ENCODE data around the gene UBA1.

UBA1 gene

DNA sequence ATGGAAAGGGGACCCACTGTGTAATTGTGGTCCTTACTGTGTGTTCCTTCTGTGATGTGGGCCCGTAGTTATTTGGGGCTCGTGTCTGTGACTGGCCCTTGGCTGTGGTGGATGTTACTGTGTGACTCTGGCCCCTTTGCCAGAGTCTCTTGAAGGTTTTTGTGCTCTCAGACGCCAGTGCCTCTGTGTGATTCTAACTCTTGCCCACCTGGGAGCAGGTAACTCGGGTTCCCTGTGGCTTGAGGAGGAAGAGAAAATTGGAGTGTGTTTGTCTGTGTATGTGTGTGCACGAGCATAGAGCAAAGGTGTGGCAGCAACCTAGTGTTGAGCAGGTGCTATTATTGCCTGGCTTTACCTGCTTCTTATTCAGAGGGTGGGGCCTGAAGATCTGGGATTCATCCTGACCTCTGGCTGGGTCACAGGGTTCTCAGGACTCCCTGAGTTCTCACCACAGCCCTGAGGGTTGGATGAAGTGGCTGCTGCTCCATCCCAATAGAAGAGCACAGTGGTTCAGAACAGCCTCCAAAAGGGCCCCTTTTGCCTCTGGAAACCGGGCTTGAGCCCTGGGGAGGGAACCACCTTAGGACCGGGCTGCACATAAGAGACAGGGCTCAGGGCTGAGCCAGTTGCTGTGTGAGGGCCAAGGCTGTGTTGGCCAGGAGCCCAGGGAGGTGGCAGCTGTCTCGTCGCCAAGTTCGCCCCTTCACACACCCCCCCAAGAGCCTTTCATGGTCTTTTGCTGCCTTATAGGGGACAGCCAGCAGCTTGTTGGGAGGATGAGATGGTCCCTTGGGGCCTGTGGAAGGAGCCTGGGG, 47.3 kb upstream of the UBA1 start:
- Histone ChIP-seq H4K5ac (ENCODE audit: low read length) (no peak overlapping the region), H3K79me2 (ENCODE audit: control insufficient read depth, insufficient read depth, low read length) (peaks cover 46% of the 10 kb centered on the region), H3K4me1 (ENCODE audit: control insufficient read depth, low read depth, low read length) (no peaks in the 10 kb centered on the region), H3K18ac (ENCODE audit: low read length) (no peak overlapping the region), H2BK15ac (replicated peaks; ENCODE audit: low read depth) (no peak overlapping the region), H3K56ac (ENCODE audit: low read length) (peak overlapping the region; percentile 93), H3K27ac (ENCODE audit: low read depth, low read length) (no peak overlapping the region), H3K36me3 (ENCODE audit: control insufficient read depth, insufficient read depth, low read length) (no peaks in the 10 kb centered on the region), H2AK5ac (ENCODE audit: low read length) (no peak overlapping the region), H4K8ac (ENCODE audit: low read depth, low read length) (no peak overlapping the region), H2BK120ac (ENCODE audit: low read depth, low read length) (no peak overlapping the region), H3K9ac (ENCODE audit: low read length) (peak overlapping the region; percentile 95), H3K4me2 (ENCODE audit: low read length) (peak overlapping the region; percentile 83), H3K79me1 (ENCODE audit: low read length) (peaks cover 3% of the 10 kb centered on the region), H3K23ac (ENCODE audit: low read length) (no peak overlapping the region), H3K4me3 (ENCODE audit: low read length) (peak overlapping the region; percentile 86), H3K27me3 (ENCODE audit: insufficient read depth, low read length, poor library complexity) (no peaks in the 10 kb centered on the region), H2BK5ac (ENCODE audit: low read length) (no peak overlapping the region), H3K4ac (ENCODE audit: low read depth, low read length) (no peak overlapping the region)
- no peak for DNase-seq
- WGBS (ENCODE audit: extremely low coverage, insufficient coverage, low lambda C conversion rate), result no CpG with 5 or more reads among the region's 10 CpGs

DNA sequence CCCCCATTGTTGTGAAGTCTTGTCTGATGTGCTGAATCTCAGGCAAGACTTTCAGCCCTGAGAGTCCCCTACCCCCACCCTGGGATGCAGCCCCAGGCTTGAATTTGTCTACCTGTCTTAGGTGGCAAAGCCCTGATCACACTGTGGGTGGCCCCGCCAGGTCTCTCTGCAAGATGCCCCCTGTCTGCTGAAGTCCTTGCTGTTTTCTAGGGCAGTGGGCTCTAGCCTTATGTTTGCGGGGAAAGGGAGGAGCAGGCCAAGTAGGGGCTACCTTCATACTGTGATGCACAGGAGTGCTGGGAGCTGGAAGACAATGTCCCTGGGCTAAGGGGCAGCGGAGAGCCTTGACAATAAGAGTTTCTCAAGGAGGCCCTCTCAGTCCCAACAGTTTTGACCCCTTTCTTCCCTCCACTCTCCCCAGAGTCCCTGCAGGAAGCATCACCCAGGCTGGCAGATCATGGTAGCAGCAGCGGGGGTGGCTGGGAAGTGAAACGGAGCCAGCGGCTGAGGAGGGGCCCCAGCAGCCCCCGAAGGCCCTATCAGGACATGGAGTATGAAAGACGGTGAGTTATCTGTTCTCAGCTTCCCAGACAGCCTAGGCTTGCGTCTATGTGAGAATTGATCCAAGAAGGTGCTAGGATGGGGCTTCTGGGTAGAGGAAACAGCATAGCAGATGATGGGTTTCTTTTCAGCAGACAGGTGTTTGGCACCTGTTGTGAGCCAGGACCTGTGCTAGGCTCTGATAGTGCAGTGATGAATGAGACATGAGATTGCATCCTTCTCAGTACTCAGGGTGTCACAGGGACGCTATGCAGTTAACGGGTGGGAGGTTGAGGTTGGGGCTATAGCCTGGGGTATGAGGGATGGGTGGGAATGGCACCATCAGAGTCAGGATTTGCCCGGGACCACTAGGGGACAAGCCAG, 46.4 kb upstream of the UBA1 start:
- Histone ChIP-seq H2BK120ac (ENCODE audit: low read depth, low read length) (no peak overlapping the region), H4K8ac (ENCODE audit: low read depth, low read length) (no peak overlapping the region), H3K79me2 (ENCODE audit: control insufficient read depth, insufficient read depth, low read length) (peaks cover 48% of the 10 kb centered on the region), H2BK15ac (replicated peaks; ENCODE audit: low read depth) (no peak overlapping the region), H4K5ac (ENCODE audit: low read length) (no peak overlapping the region), H3K27ac (ENCODE audit: low read depth, low read length) (no peak overlapping the region), H2BK5ac (ENCODE audit: low read length) (no peak overlapping the region), H3K79me1 (ENCODE audit: low read length) (peaks cover 3% of the 10 kb centered on the region), H3K23ac (ENCODE audit: low read length) (no peak overlapping the region), H3K9ac (ENCODE audit: low read length) (peak overlapping the region; percentile 95), H3K36me3 (ENCODE audit: control insufficient read depth, insufficient read depth, low read length) (no peaks in the 10 kb centered on the region), H3K4me3 (ENCODE audit: low read length) (no peak overlapping the region), H3K18ac (ENCODE audit: low read length) (no peak overlapping the region), H3K4ac (ENCODE audit: low read depth, low read length) (no peak overlapping the region), H3K56ac (ENCODE audit: low read length) (peak overlapping the region; percentile 93), H3K27me3 (ENCODE audit: insufficient read depth, low read length, poor library complexity) (no peaks in the 10 kb centered on the region), H2AK5ac (ENCODE audit: low read length) (no peak overlapping the region), H3K4me2 (ENCODE audit: low read length) (no peak overlapping the region), H3K4me1 (ENCODE audit: control insufficient read depth, low read depth, low read length) (no peaks in the 10 kb centered on the region)
- DNase-seq, result no peak
- no CpG with 5 or more reads among the region's 12 CpGs for WGBS (ENCODE audit: extremely low coverage, insufficient coverage, low lambda C conversion rate)

DNA sequence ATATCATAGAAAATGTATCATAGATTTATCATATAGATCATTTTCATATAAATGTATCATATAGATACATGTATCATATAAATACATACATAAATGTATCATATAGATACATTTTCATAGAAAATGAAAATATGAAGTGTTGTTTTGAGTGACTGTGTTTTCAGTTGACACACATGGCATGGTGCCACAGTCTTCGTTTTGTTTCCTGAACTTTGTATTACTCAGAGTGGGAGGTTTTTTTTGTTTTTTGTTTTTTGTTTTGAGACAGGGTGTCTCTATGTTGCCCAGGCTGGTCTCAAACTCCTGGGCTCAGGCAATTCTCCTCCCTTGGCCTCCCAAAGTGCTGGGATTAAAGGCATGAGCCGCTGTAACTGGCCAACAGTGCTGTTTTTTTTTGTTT, 44.7 kb upstream of the UBA1 start:
- H3K56ac ChIP-seq (ENCODE audit: low read length), result no peak overlapping the region
- no peak overlapping the region for H3K23ac ChIP-seq (ENCODE audit: low read length)
- H3K18ac ChIP-seq (ENCODE audit: low read length), result no peak overlapping the region
- H2BK5ac ChIP-seq (ENCODE audit: low read length), result no peak overlapping the region
- no peak overlapping the region for H3K9ac ChIP-seq (ENCODE audit: low read length)
- no peak overlapping the region for H4K5ac ChIP-seq (ENCODE audit: low read length)
- H2AK5ac ChIP-seq (ENCODE audit: low read length), result no peak overlapping the region
- H3K79me1 ChIP-seq (ENCODE audit: low read length), result no peaks in the 10 kb centered on the region
- H3K36me3 ChIP-seq (ENCODE audit: control insufficient read depth, insufficient read depth, low read length), result no peaks in the 10 kb centered on the region
- no peak overlapping the region for H3K27ac ChIP-seq (ENCODE audit: low read depth, low read length)
- no peaks in the 10 kb centered on the region for H3K4me1 ChIP-seq (ENCODE audit: control insufficient read depth, low read depth, low read length)
- DNase-seq, result no peak
- no peak overlapping the region for H2BK15ac ChIP-seq (replicated peaks; ENCODE audit: low read depth)
- H3K4me3 ChIP-seq (ENCODE audit: low read length), result no peak overlapping the region
- no peak overlapping the region for H4K8ac ChIP-seq (ENCODE audit: low read depth, low read length)
- WGBS (ENCODE audit: extremely low coverage, insufficient coverage, low lambda C conversion rate), result no CpG with 5 or more reads among the region's 2 CpGs
- no peak overlapping the region for H3K4ac ChIP-seq (ENCODE audit: low read depth, low read length)
- no peak overlapping the region for H3K4me2 ChIP-seq (ENCODE audit: low read length)
- H2BK120ac ChIP-seq (ENCODE audit: low read depth, low read length), result no peak overlapping the region
- H3K79me2 ChIP-seq (ENCODE audit: control insufficient read depth, insufficient read depth, low read length), result peaks cover 40% of the 10 kb centered on the region
- no peaks in the 10 kb centered on the region for H3K27me3 ChIP-seq (ENCODE audit: insufficient read depth, low read length, poor library complexity)

DNA sequence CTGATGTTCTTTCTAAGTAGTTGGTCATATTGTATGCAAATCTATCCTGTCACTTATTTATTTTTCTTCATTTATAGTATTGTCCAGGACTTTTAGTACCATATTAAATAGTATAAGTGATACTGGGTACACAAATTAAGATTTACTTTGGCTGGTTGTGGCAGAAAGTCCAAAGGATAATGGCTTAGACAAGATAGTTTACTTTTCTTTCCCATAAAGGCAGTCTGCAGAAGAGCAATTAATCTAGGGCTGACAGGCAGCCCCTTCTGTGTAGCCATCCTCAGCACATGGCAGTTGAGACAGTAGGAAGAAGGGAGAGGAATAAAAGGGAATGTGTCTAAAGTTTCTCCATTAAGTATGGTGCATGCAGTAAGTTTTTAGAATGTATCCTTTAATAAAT, 42.2 kb upstream of the UBA1 start:
- H2BK15ac ChIP-seq (replicated peaks; ENCODE audit: low read depth), result no peak overlapping the region
- H3K18ac ChIP-seq (ENCODE audit: low read length), result no peak overlapping the region
- H3K27me3 ChIP-seq (ENCODE audit: insufficient read depth, low read length, poor library complexity), result no peaks in the 10 kb centered on the region
- no peak for DNase-seq
- no peaks in the 10 kb centered on the region for H3K36me3 ChIP-seq (ENCODE audit: control insufficient read depth, insufficient read depth, low read length)
- H3K56ac ChIP-seq (ENCODE audit: low read length), result no peak overlapping the region
- H3K4ac ChIP-seq (ENCODE audit: low read depth, low read length), result no peak overlapping the region
- no peaks in the 10 kb centered on the region for H3K4me1 ChIP-seq (ENCODE audit: control insufficient read depth, low read depth, low read length)
- H3K23ac ChIP-seq (ENCODE audit: low read length), result no peak overlapping the region
- H3K9ac ChIP-seq (ENCODE audit: low read length), result no peak overlapping the region
- no peak overlapping the region for H2BK5ac ChIP-seq (ENCODE audit: low read length)
- H2AK5ac ChIP-seq (ENCODE audit: low read length), result no peak overlapping the region
- no peak overlapping the region for H3K4me3 ChIP-seq (ENCODE audit: low read length)
- no peaks in the 10 kb centered on the region for H3K79me1 ChIP-seq (ENCODE audit: low read length)
- no peak overlapping the region for H4K8ac ChIP-seq (ENCODE audit: low read depth, low read length)
- peaks cover 30% of the 10 kb centered on the region for H3K79me2 ChIP-seq (ENCODE audit: control insufficient read depth, insufficient read depth, low read length)
- H3K27ac ChIP-seq (ENCODE audit: low read depth, low read length), result no peak overlapping the region
- H4K5ac ChIP-seq (ENCODE audit: low read length), result no peak overlapping the region
- H2BK120ac ChIP-seq (ENCODE audit: low read depth, low read length), result no peak overlapping the region
- no peak overlapping the region for H3K4me2 ChIP-seq (ENCODE audit: low read length)

DNA sequence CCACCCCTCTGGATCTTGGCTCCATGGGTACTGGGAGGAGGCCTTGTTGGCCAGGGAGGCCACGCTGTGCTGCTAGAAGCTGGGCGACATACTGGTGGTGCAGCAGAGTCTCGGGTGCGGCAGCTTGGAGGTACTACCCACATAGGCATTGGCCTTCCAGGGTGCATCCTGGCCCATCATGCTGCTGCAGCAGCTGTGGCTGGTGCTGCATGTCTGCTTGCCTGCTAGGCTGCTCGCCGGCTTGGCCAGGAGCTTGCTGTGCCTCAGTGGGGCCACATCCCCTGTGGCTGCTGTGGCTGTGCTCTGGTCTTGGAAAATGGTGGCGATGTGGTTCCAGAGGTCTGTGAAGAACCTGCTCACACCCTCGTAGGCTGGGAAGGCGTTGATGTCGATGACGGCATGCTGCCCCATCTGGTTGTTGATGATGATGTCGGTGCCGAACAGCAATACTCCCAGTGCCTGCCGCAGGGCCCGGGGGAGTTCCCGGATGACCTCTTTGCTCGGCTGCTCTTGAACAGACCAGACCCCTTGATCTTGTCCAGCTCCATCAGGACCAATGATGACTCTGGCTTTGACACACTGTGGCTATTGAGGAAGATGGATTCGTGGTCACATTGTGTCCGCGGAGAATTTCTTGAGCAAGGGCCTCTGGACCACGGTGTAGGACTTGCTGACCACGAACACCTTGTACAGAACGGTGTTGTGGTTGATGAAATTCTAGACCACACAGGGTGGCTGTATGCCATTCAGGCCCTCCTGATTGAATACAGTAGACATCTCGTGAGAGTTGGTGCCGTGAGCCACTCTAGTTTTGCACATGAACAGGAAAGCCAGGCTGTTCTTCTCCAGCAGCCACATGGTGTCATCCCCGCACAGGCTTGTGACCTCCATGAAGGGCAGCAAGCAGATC, 36.8 kb upstream of the UBA1 start:
- DNase-seq, result no peak
- H3K9ac ChIP-seq (ENCODE audit: low read length), result no peak overlapping the region
- no peak overlapping the region for H2AK5ac ChIP-seq (ENCODE audit: low read length)
- no peaks in the 10 kb centered on the region for H3K36me3 ChIP-seq (ENCODE audit: control insufficient read depth, insufficient read depth, low read length)
- no peak overlapping the region for H3K4ac ChIP-seq (ENCODE audit: low read depth, low read length)
- H3K27ac ChIP-seq (ENCODE audit: low read depth, low read length), result no peak overlapping the region
- no peak overlapping the region for H3K56ac ChIP-seq (ENCODE audit: low read length)
- H4K5ac ChIP-seq (ENCODE audit: low read length), result no peak overlapping the region
- peaks cover 13% of the 10 kb centered on the region for H3K79me2 ChIP-seq (ENCODE audit: control insufficient read depth, insufficient read depth, low read length)
- WGBS (ENCODE audit: extremely low coverage, insufficient coverage, low lambda C conversion rate), result no CpG with 5 or more reads among the region's 26 CpGs
- H2BK120ac ChIP-seq (ENCODE audit: low read depth, low read length), result no peak overlapping the region
- no peak overlapping the region for H3K18ac ChIP-seq (ENCODE audit: low read length)
- no peak overlapping the region for H2BK15ac ChIP-seq (replicated peaks; ENCODE audit: low read depth)
- no peaks in the 10 kb centered on the region for H3K4me1 ChIP-seq (ENCODE audit: control insufficient read depth, low read depth, low read length)
- no peak overlapping the region for H3K4me2 ChIP-seq (ENCODE audit: low read length)
- no peak overlapping the region for H3K4me3 ChIP-seq (ENCODE audit: low read length)
- H3K79me1 ChIP-seq (ENCODE audit: low read length), result no peaks in the 10 kb centered on the region
- H3K27me3 ChIP-seq (ENCODE audit: insufficient read depth, low read length, poor library complexity), result no peaks in the 10 kb centered on the region
- no peak overlapping the region for H3K23ac ChIP-seq (ENCODE audit: low read length)
- no peak overlapping the region for H2BK5ac ChIP-seq (ENCODE audit: low read length)
- no peak overlapping the region for H4K8ac ChIP-seq (ENCODE audit: low read depth, low read length)
